OCI-LY1 (cell line): ENCODE results near the gene KCTD5.

ENCODE experiments used
- H2AFZ ChIP-seq: fragments of 200-600 bp; sonication (generic), shearing (Covaris generic); 2 replicates; pipeline ENCODE4 v1.6.0; 2014; ENCODE audit warnings: antibody characterized with exemption, mild to moderate bottlenecking, low read length
- H3F3A ChIP-seq: fragments of 200-600 bp; sonication (generic), shearing (Covaris generic); 2 replicates; pipeline ENCODE4 v1.6.0; 2014; ENCODE audit warnings: mild to moderate bottlenecking, antibody characterized with exemption, low read length, moderate library complexity; ENCODE audit not compliant: insufficient read depth
- H3K27ac ChIP-seq: fragments of 200-600 bp; sonication (generic); 2 replicates; pipeline ENCODE4 v1.5.1; 2014; ENCODE audit warnings: low read length, mixed run types, mild to moderate bottlenecking, low read depth; ENCODE audit not compliant: poor library complexity, severe bottlenecking
- H3K27me3 ChIP-seq: fragments of 200-600 bp; sonication (generic); 2 replicates; pipeline ENCODE4 v1.6.0; 2014; ENCODE audit warnings: antibody characterized with exemption, mild to moderate bottlenecking, low read length, moderate library complexity; ENCODE audit not compliant: insufficient read depth
- H3K36me3 ChIP-seq: fragments of 200-600 bp; sonication (generic); 2 replicates; pipeline ENCODE4 v1.6.1; 2014; ENCODE audit warnings: mild to moderate bottlenecking, antibody characterized with exemption, low read length, moderate library complexity, mixed read lengths; ENCODE audit not compliant: insufficient read depth
- H3K4me1 ChIP-seq: fragments of 200-600 bp; sonication (generic); 2 replicates; pipeline ENCODE4 v1.5.1; 2014; ENCODE audit warnings: mild to moderate bottlenecking, low read length, moderate library complexity; ENCODE audit not compliant: insufficient read depth, severe bottlenecking
- H3K4me2 ChIP-seq: fragments of 200-600 bp; sonication (generic), shearing (Covaris generic); 2 replicates; pipeline ENCODE4 v1.6.1; 2014; ENCODE audit warnings: low read length
- H3K4me3 ChIP-seq: fragments of 200-600 bp; sonication (generic); 2 replicates; pipeline ENCODE4 v1.5.1; 2014; ENCODE audit warnings: low read length, low read depth, mild to moderate bottlenecking, mixed read lengths; ENCODE audit not compliant: poor library complexity, severe bottlenecking
- H3K79me2 ChIP-seq: fragments of 200-600 bp; shearing (Covaris generic); 2 replicates; pipeline ENCODE4 v1.6.1; 2016; ENCODE audit warnings: mixed run types, low read length, mixed read lengths; ENCODE audit not compliant: insufficient read depth
- H3K9ac ChIP-seq: fragments of 200-600 bp; sonication (generic), shearing (Covaris generic); 2 replicates; pipeline ENCODE4 v1.6.1; 2014; ENCODE audit warnings: mild to moderate bottlenecking, low read length, mixed read lengths
- H3K9me2 ChIP-seq: fragments of 200-600 bp; sonication (generic), shearing (Covaris generic); 2 replicates; pipeline ENCODE4 v1.6.1; 2014; ENCODE audit warnings: low read depth, mild to moderate bottlenecking, low read length, mixed read lengths
- H3K9me3 ChIP-seq: fragments of 200-600 bp; shearing (Covaris generic); 2 replicates; pipeline ENCODE4 v1.6.1; 2014; ENCODE audit warnings: low read length, mixed read lengths
- H4K20me1 ChIP-seq: fragments of 200-600 bp; sonication (generic), shearing (Covaris generic); 2 replicates; pipeline ENCODE4 v1.6.0; 2016; ENCODE audit warnings: mild to moderate bottlenecking, low read length; ENCODE audit not compliant: insufficient read depth
- EZH2 ChIP-seq: fragments of 200-600 bp; sonication (generic), shearing (Covaris generic); IDR thresholded peaks from 2 replicates; pipeline ENCODE4 v1.8.0; 2017; ENCODE audit warnings: borderline replicate concordance, mixed run types, mild to moderate bottlenecking, antibody characterized with exemption, low read length, moderate library complexity, mixed read lengths
- TF ChIP-seq, protein P1 (sequence below): fragments of 200-600 bp; sonication (generic), shearing (Covaris generic); IDR thresholded peaks from 2 replicates; pipeline ENCODE4 v1.5.1; 2017; ENCODE audit warnings: mild to moderate bottlenecking, antibody characterized with exemption, low read length, moderate library complexity, mixed read lengths

KCTD5 gene

GRCh38 chr16:2711370-2712062, 29.2 kb downstream of the KCTD5 start:
- Histone ChIP-seq H3K9me3 (no peaks in the 10 kb centered on the region), H4K20me1 (no peaks in the 10 kb centered on the region), H3K4me2 (no peak overlapping the region), H3K4me3 (no peak overlapping the region), H3K36me3 (peaks cover 10% of the 10 kb centered on the region; the same call in 1 of the 2 replicates), H3K9me2 (no peaks in the 10 kb centered on the region), H3K27ac (no peak overlapping the region), H3F3A (no peaks in the 10 kb centered on the region), H2AFZ (no peak overlapping the region), H3K4me1 (no peaks in the 10 kb centered on the region), H3K9ac (no peak overlapping the region), H3K27me3 (0 out of 2 replicates have a peak, but pooled peaks cover 9% of the 10 kb centered on the region), H3K79me2 (no peaks in the 10 kb centered on the region)
- TF ChIP-seq, protein P1, sequence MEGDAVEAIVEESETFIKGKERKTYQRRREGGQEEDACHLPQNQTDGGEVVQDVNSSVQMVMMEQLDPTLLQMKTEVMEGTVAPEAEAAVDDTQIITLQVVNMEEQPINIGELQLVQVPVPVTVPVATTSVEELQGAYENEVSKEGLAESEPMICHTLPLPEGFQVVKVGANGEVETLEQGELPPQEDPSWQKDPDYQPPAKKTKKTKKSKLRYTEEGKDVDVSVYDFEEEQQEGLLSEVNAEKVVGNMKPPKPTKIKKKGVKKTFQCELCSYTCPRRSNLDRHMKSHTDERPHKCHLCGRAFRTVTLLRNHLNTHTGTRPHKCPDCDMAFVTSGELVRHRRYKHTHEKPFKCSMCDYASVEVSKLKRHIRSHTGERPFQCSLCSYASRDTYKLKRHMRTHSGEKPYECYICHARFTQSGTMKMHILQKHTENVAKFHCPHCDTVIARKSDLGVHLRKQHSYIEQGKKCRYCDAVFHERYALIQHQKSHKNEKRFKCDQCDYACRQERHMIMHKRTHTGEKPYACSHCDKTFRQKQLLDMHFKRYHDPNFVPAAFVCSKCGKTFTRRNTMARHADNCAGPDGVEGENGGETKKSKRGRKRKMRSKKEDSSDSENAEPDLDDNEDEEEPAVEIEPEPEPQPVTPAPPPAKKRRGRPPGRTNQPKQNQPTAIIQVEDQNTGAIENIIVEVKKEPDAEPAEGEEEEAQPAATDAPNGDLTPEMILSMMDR = no peak
- TF ChIP-seq EZH2 = no peak

DNA sequence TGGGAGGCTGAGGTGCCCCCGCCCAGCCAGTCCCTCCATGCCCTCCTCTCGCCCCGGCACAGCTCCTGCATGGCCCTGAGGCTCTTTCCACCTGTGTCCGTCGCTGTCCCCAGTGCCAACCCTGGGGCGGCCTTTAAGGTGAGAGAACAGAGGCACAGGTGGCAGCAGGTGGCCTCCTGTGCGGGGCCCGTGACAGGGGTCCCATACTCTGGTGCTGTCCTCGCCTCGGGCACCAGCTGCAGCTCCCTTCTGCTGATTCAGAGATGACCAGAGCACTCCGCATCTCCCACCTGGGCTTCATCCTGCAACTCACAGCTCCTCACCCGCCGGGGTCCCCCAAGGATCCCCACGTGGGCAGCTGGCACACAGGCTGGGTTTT, 29.7 kb downstream of the KCTD5 start:
- Histone ChIP-seq H3K79me2 (no peaks in the 10 kb centered on the region), H2AFZ (no peak overlapping the region), H3K36me3 (peaks cover 10% of the 10 kb centered on the region; the same call in 1 of the 2 replicates), H3F3A (no peaks in the 10 kb centered on the region), H3K27ac (no peak overlapping the region), H4K20me1 (no peaks in the 10 kb centered on the region), H3K4me3 (no peak overlapping the region), H3K4me2 (no peak overlapping the region), H3K9me2 (no peaks in the 10 kb centered on the region), H3K9ac (no peak overlapping the region), H3K27me3 (0 out of 2 replicates have a peak, but pooled peaks cover 9% of the 10 kb centered on the region), H3K9me3 (no peaks in the 10 kb centered on the region), H3K4me1 (no peaks in the 10 kb centered on the region)
- no peak for TF ChIP-seq EZH2
- TF ChIP-seq, protein P1 = no peak

- no peak overlapping the region for H3K27ac ChIP-seq
- no peaks in the 10 kb centered on the region for H3K79me2 ChIP-seq
- H3K36me3 ChIP-seq = peaks cover 6% of the 10 kb centered on the region; the same call in 1 of the 2 replicates
- no peaks in the 10 kb centered on the region for H3F3A ChIP-seq
- no peaks in the 10 kb centered on the region for H3K9me2 ChIP-seq
- H4K20me1 ChIP-seq = no peaks in the 10 kb centered on the region
- no peak overlapping the region for H3K4me2 ChIP-seq
- no peaks in the 10 kb centered on the region for H3K4me1 ChIP-seq
- H3K4me3 ChIP-seq = no peak overlapping the region
- no peak for TF ChIP-seq EZH2
- TF ChIP-seq, protein P1 = no peak
- no peak overlapping the region for H3K9ac ChIP-seq
- no peaks in the 10 kb centered on the region for H3K9me3 ChIP-seq
- no peak overlapping the region for H2AFZ ChIP-seq
- H3K27me3 ChIP-seq = 0 out of 2 replicates have a peak, but pooled peaks cover 9% of the 10 kb centered on the region
Observed at GRCh38 chr16:2712546-2712945, 30.2 kb downstream of the KCTD5 start.
